ENCODE measurements around the gene DNM3.

DNA sequence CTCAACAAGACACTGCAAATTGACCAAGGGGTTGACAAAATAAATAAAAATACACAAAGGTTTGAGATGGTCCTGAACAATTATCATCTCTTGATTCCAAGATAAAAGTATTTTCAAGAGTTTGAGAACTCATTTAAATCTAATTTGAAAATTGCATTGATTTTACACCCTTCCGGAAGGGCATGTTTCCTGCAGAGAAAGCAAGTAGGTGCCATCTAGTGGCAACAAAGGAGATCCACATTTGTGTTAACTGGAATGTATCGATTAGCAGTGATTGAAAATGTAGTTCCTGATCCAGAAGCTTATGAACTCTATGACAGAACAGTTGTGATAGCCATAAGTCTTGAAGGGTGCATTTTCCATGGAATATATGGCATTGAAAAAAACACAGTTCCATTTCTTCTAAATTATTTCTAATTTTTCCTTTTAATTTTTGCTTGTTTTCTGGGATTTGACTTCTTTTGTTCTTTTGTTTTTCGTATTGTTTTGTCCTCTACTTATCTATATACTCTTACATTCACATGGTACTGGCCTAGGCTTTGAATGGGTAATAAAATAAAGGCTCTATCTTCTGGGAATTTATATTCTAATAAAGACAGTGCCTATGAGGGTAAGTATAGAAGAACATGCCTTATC is 143.7 kb downstream of the DNM3 start:
- TF ChIP-seq ZNF133 (CRISPR knock-in tag; IDR thresholded peaks at IDR 0.05): no peak
- TF ChIP-seq SMARCE1 (IDR thresholded peaks at IDR 0.05): no peak
- TF ChIP-seq KDM4B (IDR thresholded peaks at IDR 0.05; ENCODE audit: borderline replicate concordance in 2 of 2, low read depth in 1 of 2): no peak
- TF ChIP-seq CTCF (IDR thresholded peaks at IDR 0.05 in 2 of 3, conservative IDR thresholded peaks at IDR 0.05 in 1 of 3; ENCODE audit: insufficient read depth in 2 of 3, low read depth in 1 of 3, low read length in 3 of 3): peak; percentile 62 to 78 (median 67); a peak in 5 of 6 replicates
